Esophagus (tissue), 2 donors: Measurements from ENCODE around the gene INPP4A. TPM values are rescaled to one million over a fixed set of nuclear protein-coding genes. Genes with fewer than 3 reads are reported as not detected.

Experiments used
- H3K27ac ChIP-seq, 2 donors: one replicate each; pipeline ENCODE4 v1.5.1; 2013; ENCODE audit warnings: low read depth in 2 of 2, mild to moderate bottlenecking in 2 of 2, inconsistent platforms in 1 of 2, low read length in 1 of 2, moderate library complexity in 1 of 2
- H3K27me3 ChIP-seq, 2 donors: one replicate each; pipeline ENCODE4 v1.6.1; 2013; ENCODE audit warnings: low read length in 2 of 2, control low read depth in 1 of 2, mild to moderate bottlenecking in 1 of 2; ENCODE audit not compliant: insufficient read depth in 2 of 2, control insufficient read depth in 1 of 2
- H3K36me3 ChIP-seq, 2 donors: one replicate each; pipeline ENCODE4 v1.6.1; 2013; ENCODE audit warnings: low read length in 1 of 2; ENCODE audit not compliant: control insufficient read depth in 2 of 2, insufficient read depth in 2 of 2
- H3K4me1 ChIP-seq, 2 donors: one replicate each; pipeline ENCODE4 v1.6.1; 2013; ENCODE audit warnings: low read length in 1 of 2; ENCODE audit not compliant: control insufficient read depth in 2 of 2, insufficient read depth in 2 of 2
- H3K4me3 ChIP-seq, 2 donors: one replicate each; pipeline ENCODE4 v1.5.1; 2013; ENCODE audit warnings: low read length in 2 of 2, mild to moderate bottlenecking in 2 of 2, low read depth in 1 of 2, moderate library complexity in 1 of 2
- H3K9me3 ChIP-seq, 2 donors: one replicate each; pipeline ENCODE4 v1.6.1; 2013; ENCODE audit warnings: mild to moderate bottlenecking in 2 of 2, low read depth in 1 of 2, low read length in 1 of 2, moderate library complexity in 1 of 2; ENCODE audit not compliant: control insufficient read depth in 2 of 2, insufficient read depth in 1 of 2
- WGBS, 2 donors: extraction: QIAGEN DNeasy Blood & Tissue Kit; methylation state at CpG; one replicate each; pipeline ENCODE4 v1.1.7; 2013; 5-methylcytosine and 5-hydroxymethylcytosine counted together
- polyA plus RNA-seq, 2 donors: library from polyadenylated mRNA; stranded (reverse); fragments of 200-250 nt; gene quantifications; one replicate each; pipeline ENCODE4 v1.2.3, GENCODE V29; 2013
- donor health status: healthy with polysubstance abuse.
- donor health status: Bipolar disorder and iron deficiency.

INPP4A gene
- polyA plus RNA-seq, 2 donors, result 3.4 to 3.8 TPM

DNA sequence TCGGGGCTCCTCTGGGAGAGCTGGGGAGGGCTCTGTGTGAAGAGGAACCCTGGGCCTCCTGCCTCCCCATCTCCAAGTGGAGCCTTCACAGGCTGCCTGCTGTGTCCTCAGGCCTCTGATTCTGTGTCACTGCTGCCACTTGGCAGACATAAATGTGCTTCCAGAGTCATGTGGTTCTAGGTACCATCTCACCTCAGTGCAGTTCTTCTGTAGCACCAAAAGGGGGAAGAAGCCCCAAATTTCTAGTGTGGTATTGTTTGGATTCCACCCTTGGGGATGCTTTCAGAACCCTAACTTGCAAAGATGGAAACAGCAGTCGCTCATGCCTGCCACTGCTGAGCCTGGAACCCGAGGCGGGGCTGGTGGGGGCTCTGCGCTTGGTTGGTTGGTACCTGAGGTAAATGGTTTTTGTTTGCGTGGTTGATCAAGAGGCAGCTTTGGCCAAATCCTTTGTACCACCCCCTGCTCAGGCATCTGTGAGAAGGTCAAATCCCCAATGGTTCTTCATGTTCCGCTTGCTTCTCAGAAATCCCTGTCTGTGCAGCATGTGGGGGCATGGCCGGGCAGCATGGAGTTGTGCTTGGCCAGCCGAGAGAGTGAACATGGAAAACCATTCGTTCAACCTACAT, 136.1 kb downstream of the INPP4A start:
- H3K27me3 ChIP-seq, result no peaks in the 10 kb centered on the region
- no peaks in the 10 kb centered on the region for H3K4me1 ChIP-seq
- H3K9me3 ChIP-seq, result no peaks in the 10 kb centered on the region
- H3K4me3 ChIP-seq, result no peak overlapping the region
- H3K27ac ChIP-seq, result no peak overlapping the region
- peaks cover 2 to 27% of the 10 kb centered on the region in 2 donors for H3K36me3 ChIP-seq
- WGBS, 2 donors, result 90% methylated on average over 10 of the region's 10 CpGs

- 95% methylated on average over 9 of the region's 9 CpGs for WGBS, 2 donors
- Histone ChIP-seq H3K36me3 (peaks cover 2 to 23% of the 10 kb centered on the region in 2 donors), H3K9me3 (no peaks in the 10 kb centered on the region), H3K4me1 (no peaks in the 10 kb centered on the region), H3K4me3 (no peak overlapping the region), H3K27me3 (no peaks in the 10 kb centered on the region), H3K27ac (no peak overlapping the region)
Measured at GRCh38 chr2:98582523-98582922, 137.9 kb downstream of the INPP4A start.

DNA sequence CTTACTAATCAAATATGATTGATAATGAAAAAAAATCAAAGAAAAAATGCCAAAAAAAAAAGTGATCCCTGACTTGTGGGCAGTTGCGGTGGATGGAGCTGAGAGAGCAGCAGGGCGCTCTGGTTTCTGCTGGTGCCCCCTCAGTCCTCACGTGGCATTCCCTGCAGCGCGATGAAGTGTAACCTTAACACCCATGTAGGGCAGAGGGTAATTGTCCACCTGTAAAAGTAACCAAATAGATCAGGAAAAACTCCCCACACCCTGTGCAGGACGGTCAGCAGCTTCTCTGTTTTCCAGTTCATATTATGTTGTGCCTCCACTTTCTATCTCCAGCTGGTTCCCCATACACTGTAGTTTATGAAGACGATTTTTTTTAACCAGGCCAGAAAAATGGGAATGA, 138.6 kb downstream of the INPP4A start:
- Histone ChIP-seq H3K4me1 (no peaks in the 10 kb centered on the region), H3K27ac (no peak overlapping the region), H3K9me3 (no peaks in the 10 kb centered on the region), H3K27me3 (no peaks in the 10 kb centered on the region), H3K36me3 (peaks cover 2 to 20% of the 10 kb centered on the region in 2 donors), H3K4me3 (no peak overlapping the region)
- 94 to 96% methylated on average over 7 of the region's 7 CpGs for WGBS, 2 donors

GRCh38 chr2:98583816-98584618, 139.4 kb downstream of the INPP4A start:
- Histone ChIP-seq H3K4me1 (no peaks in the 10 kb centered on the region), H3K9me3 (no peaks in the 10 kb centered on the region), H3K27me3 (no peaks in the 10 kb centered on the region), H3K27ac (no peak overlapping the region), H3K36me3 (peaks cover 2 to 20% of the 10 kb centered on the region in 2 donors), H3K4me3 (no peak overlapping the region)
- WGBS, 2 donors, result 78 to 90% methylated on average over 10 of the region's 10 CpGs

DNA sequence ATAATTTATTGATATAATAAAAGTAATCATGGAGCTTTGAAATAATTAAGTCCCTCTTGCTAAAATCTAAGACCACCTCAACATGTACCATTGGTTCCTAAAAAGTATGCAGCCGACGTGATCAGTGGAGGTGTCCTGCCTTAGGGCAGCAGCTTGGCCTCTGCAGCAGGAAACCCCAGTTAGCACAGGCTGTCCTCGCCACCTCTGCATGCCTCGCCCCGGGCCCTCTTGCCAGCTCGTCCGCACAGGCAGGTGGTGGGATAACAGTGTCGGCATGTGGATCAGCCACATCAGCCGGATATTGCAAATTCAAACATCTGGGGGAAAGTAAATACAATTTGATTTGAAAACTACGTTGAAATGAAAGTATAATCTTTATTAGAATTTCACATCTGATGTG, 140.7 kb downstream of the INPP4A start:
- no peaks in the 10 kb centered on the region for H3K27me3 ChIP-seq
- no peak overlapping the region for H3K4me3 ChIP-seq
- H3K4me1 ChIP-seq, result no peaks in the 10 kb centered on the region
- no peaks in the 10 kb centered on the region for H3K9me3 ChIP-seq
- no peak overlapping the region for H3K27ac ChIP-seq
- peaks cover 6 to 18% of the 10 kb centered on the region in 2 donors for H3K36me3 ChIP-seq
- WGBS, 2 donors, result 86 to 92% methylated on average over 10 of the region's 10 CpGs

DNA sequence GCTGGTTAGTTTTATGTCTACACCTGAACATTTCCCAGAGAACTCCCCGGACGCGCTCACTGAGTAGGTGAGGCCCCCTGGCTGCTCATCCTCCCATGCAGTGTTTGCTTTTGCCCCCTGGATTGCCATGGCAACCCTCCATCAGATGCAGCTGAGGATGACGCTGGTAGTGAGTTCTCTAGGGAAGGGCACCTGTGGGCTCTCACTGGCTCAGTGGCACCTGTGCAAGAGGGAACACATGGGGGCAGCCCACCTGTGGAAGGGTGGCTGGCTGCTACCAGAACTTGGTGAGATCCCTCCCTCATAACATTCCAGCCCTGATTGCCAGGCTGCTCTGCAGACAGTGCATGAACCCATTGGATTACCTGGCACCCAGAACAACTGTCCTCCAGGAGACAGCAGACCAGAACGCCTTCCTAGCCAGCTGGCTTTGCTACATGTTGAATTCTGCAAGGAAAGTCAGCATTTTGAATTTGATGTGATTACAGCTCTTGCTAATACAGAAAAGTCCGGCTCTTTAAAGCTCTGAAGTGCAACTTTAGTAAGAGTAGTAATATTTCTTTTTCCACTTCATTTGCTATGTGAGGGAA, 142.0 kb downstream of the INPP4A start:
- Histone ChIP-seq H3K4me3 (no peak overlapping the region), H3K9me3 (no peaks in the 10 kb centered on the region), H3K27me3 (no peaks in the 10 kb centered on the region), H3K4me1 (no peaks in the 10 kb centered on the region), H3K36me3 (peaks cover 5 to 18% of the 10 kb centered on the region in 2 donors), H3K27ac (no peak overlapping the region)
- 91 to 93% methylated on average over 6 of the region's 6 CpGs for WGBS, 2 donors

GRCh38 chr2:98588880-98589431, 144.3 kb downstream of the INPP4A start:
- no peak overlapping the region for H3K4me3 ChIP-seq
- H3K27me3 ChIP-seq, result no peaks in the 10 kb centered on the region
- WGBS, 2 donors, result 82 to 88% methylated on average over 4 of the region's 4 CpGs
- no peaks in the 10 kb centered on the region for H3K4me1 ChIP-seq
- peaks cover 4 to 12% of the 10 kb centered on the region in 2 donors for H3K36me3 ChIP-seq
- no peak overlapping the region for H3K27ac ChIP-seq
- no peaks in the 10 kb centered on the region for H3K9me3 ChIP-seq

DNA sequence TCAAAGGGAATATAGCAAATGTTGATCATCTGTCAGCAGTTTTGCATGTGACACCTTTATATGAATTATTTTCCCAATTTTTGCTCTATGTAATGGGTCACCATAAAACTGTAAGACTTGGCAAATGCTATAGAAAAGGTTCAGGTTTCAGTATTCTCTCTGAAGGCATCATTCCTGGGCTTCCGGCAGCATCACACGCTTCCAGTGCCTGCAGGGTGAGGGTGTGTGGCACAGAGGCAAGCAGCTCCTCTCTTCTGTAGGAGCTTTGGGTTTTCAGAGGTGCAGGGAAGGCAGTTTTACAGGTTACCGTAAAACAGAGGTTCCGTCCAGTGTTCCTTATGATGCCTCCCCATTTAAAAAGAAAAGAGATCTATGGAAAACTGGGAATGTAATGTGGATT, 144.8 kb downstream of the INPP4A start:
- WGBS, 2 donors, result 95 to 98% methylated on average over 4 of the region's 4 CpGs
- no peak overlapping the region for H3K27ac ChIP-seq
- no peaks in the 10 kb centered on the region for H3K27me3 ChIP-seq
- H3K4me3 ChIP-seq, result no peak overlapping the region
- peaks cover 4 to 7% of the 10 kb centered on the region in 2 donors for H3K36me3 ChIP-seq
- H3K4me1 ChIP-seq, result no peaks in the 10 kb centered on the region
- no peaks in the 10 kb centered on the region for H3K9me3 ChIP-seq

- Histone ChIP-seq H3K4me1 (no peaks in the 10 kb centered on the region), H3K27ac (no peak overlapping the region), H3K4me3 (no peak overlapping the region), H3K9me3 (no peaks in the 10 kb centered on the region), H3K36me3 (peaks cover 2 to 4% of the 10 kb centered on the region in 2 donors), H3K27me3 (no peaks in the 10 kb centered on the region)
- 96 to 98% methylated on average over 8 of the region's 8 CpGs for WGBS, 2 donors
Measured at GRCh38 chr2:98592565-98592964, 147.9 kb downstream of the INPP4A start.
